Ascending aorta (tissue), 2 donors: Measurements from ENCODE around the gene DUSP21. TPM values are rescaled to one million over a fixed set of nuclear protein-coding genes. Genes with fewer than 3 reads are reported as not detected.
A peak's percentile ranks its signal among the peaks of the same experiment; 100 is the strongest.

Experiments used
- DNase-seq, 2 donors: peaks; one replicate each; pipeline ENCODE4 v3.0.0-alpha.2; 2019; ENCODE audit warnings: low spot score in 2 of 2
- H3K27ac ChIP-seq, 2 donors: fragments of 200-600 bp; sonication (generic); one replicate each; pipeline ENCODE4 v1.5.1; 2016 to 2017; ENCODE audit warnings: mild to moderate bottlenecking in 1 of 2
- H3K27me3 ChIP-seq: fragments of 200-600 bp; sonication (generic); one replicate; pipeline ENCODE4 v1.5.1; 2017
- H3K36me3 ChIP-seq, 2 donors: fragments of 200-600 bp; sonication (generic); one replicate each; pipeline ENCODE4 v1.5.1; 2016
- H3K4me1 ChIP-seq, 2 donors: fragments of 200-600 bp; sonication (generic); one replicate each; pipeline ENCODE4 v1.5.1; 2016 to 2017; ENCODE audit warnings: mild to moderate bottlenecking in 1 of 2
- H3K4me3 ChIP-seq, 2 donors: fragments of 200-600 bp; sonication (generic); one replicate each; pipeline ENCODE4 v1.5.1; 2016 to 2017; ENCODE audit warnings: mild to moderate bottlenecking in 1 of 2
- H3K9me3 ChIP-seq, 2 donors: fragments of 200-600 bp; sonication (generic); one replicate each; pipeline ENCODE4 v1.5.1; 2016
- CTCF ChIP-seq, 3 experiments: fragments of 200-600 bp in 2 of 3; fragments of 450-650 bp in 1 of 3; sonication (generic) in 2 of 3; IDR thresholded peaks; one replicate each; pipeline ENCODE4 v1.5.1; 2016 to 2019; ENCODE audit warnings: antibody characterized with exemption in 3 of 3, mild to moderate bottlenecking in 1 of 3, moderate library complexity in 1 of 3
- intact Hi-C: fragments of 100-400 bp; cut with DNase I; formaldehyde crosslinking; loops from one replicate; pipeline ENCODE4 v1.15.1; 2023
- total RNA-seq: library from RNA; depleted of rRNA; stranded (reverse); fragments of >200 nt; gene quantifications from one replicate; pipeline ENCODE4 v1.1.0, GENCODE V29; 2016

The DUSP21 gene
- total RNA-seq, 1 donor from 2014 or later = not detected

GRCh38 chrX:44873415-44874276, 29.8 kb downstream of the DUSP21 start:
- H3K27ac ChIP-seq = peak overlapping the region; percentile 98 to 100
- H3K9me3 ChIP-seq = no peaks in the 10 kb centered on the region
- intact Hi-C loops = loop anchor here (2.0 to 10.0 kb wide), 4 partner anchors 197 to 1671 kb away; partner anchors contain the start of genes FUNDC1 and ZNF674
- peak overlapping the region; percentile 89 to 100 for H3K4me3 ChIP-seq
- H3K36me3 ChIP-seq = no peaks in the 10 kb centered on the region
- DNase-seq = peak in 1 of 2 donors; percentile 78
- peak in 1 of 3 experiments; percentile 15 for TF ChIP-seq CTCF (IDR thresholded peaks at IDR 0.05)
- H3K27me3 ChIP-seq = no peaks in the 10 kb centered on the region
- H3K4me1 ChIP-seq = peaks cover 2 to 31% of the 10 kb centered on the region in 2 donors

- intact Hi-C loops = loop anchor here (5.0 to 10.0 kb wide), 3 partner anchors 332 to 1670 kb away; partner anchors contain the start of genes FUNDC1 and ZNF674
- Histone ChIP-seq H3K27me3 (no peaks in the 10 kb centered on the region), H3K9me3 (no peaks in the 10 kb centered on the region), H3K27ac (peak overlapping the region; percentile 98 to 100), H3K4me1 (peaks cover 2 to 33% of the 10 kb centered on the region in 2 donors), H3K4me3 (peak overlapping the region; percentile 89 to 100), H3K36me3 (no peaks in the 10 kb centered on the region)
- DNase-seq = no peak
- TF ChIP-seq CTCF (IDR thresholded peaks at IDR 0.05) = no peak
Measured at GRCh38 chrX:44874420-44875184, 30.8 kb downstream of the DUSP21 start.

GRCh38 chrX:44875185-44875489, 31.3 kb downstream of the DUSP21 start:
- DNase-seq = no peak
- Histone ChIP-seq H3K36me3 (no peaks in the 10 kb centered on the region), H3K27ac (peak overlapping the region; percentile 98 to 100), H3K27me3 (no peaks in the 10 kb centered on the region), H3K9me3 (no peaks in the 10 kb centered on the region), H3K4me3 (peak overlapping the region; percentile 89 to 100), H3K4me1 (peaks cover 2 to 33% of the 10 kb centered on the region in 2 donors)
- intact Hi-C loops = loop anchor here (10.0 kb wide), 2 partner anchors 640 to 1670 kb away; partner anchors contain the start of gene ZNF674
- no peak for TF ChIP-seq CTCF (IDR thresholded peaks at IDR 0.05)

GRCh38 chrX:44876086-44876485, 32.3 kb downstream of the DUSP21 start:
- Histone ChIP-seq H3K36me3 (no peaks in the 10 kb centered on the region), H3K27ac (no peak overlapping the region), H3K27me3 (no peaks in the 10 kb centered on the region), H3K4me1 (peaks cover 2 to 31% of the 10 kb centered on the region in 2 donors), H3K9me3 (no peaks in the 10 kb centered on the region), H3K4me3 (peak overlapping the region; percentile 89 to 100)
- no peak for DNase-seq
- intact Hi-C loops = loop anchor here (10.0 kb wide), 2 partner anchors 639 to 1669 kb away; partner anchors contain the start of gene ZNF674
- no peak for TF ChIP-seq CTCF (IDR thresholded peaks at IDR 0.05)

GRCh38 chrX:44876767-44877166, 32.9 kb downstream of the DUSP21 start:
- peaks cover under 1 to 29% of the 10 kb centered on the region in 2 donors for H3K4me1 ChIP-seq
- no peaks in the 10 kb centered on the region for H3K9me3 ChIP-seq
- intact Hi-C loops = loop anchor here (10.0 kb wide), 2 partner anchors 638 to 1668 kb away; partner anchors contain the start of gene ZNF674
- no peak overlapping the region for H3K27ac ChIP-seq
- no peaks in the 10 kb centered on the region for H3K36me3 ChIP-seq
- no peak for TF ChIP-seq CTCF (IDR thresholded peaks at IDR 0.05)
- no peak for DNase-seq
- H3K27me3 ChIP-seq = no peaks in the 10 kb centered on the region
- no peak overlapping the region for H3K4me3 ChIP-seq
